Activated CD8-positive, alpha-beta T cell treated with anti-CD3 and anti-CD28 coated beads for 36 hours (primary cell): Measurements from ENCODE around the gene PPIF. TPM values are rescaled to one million over a fixed set of nuclear protein-coding genes. Genes with fewer than 3 reads are reported as not detected.

ENCODE experiments used
- ATAC-seq: fragments of 200-7000 bp; cut with Tn5 transposase; one replicate; pipeline ENCODE4 v1.10.0; 2021; ENCODE audit warnings: mild to moderate bottlenecking, moderate library complexity
- CTCF ChIA-PET: fragments of 350-600 bp; sonication (Branson Sonifier 250); formaldehyde crosslinking; loops from one replicate; lab custom pipeline; 2021; ENCODE audit warnings: antibody characterized with exemption; lab: Charles Lee
- POLR2A ChIA-PET: fragments of 350-600 bp; sonication (Branson Sonifier 250); formaldehyde crosslinking; loops from one replicate; lab custom pipeline; 2021; ENCODE audit warnings: antibody characterized with exemption; lab: Charles Lee
- DNase-seq: peaks from one replicate; pipeline ENCODE4 v3.0.0-alpha.2; 2020
- H3K27ac Mint-ChIP-seq: one replicate; pipeline ENCODE4 v1.8.0; 2021; ENCODE audit warnings: mild to moderate bottlenecking, mixed read lengths
- H3K27me3 Mint-ChIP-seq: one replicate; pipeline ENCODE4 v1.8.0; 2021; ENCODE audit warnings: mixed read lengths
- H3K36me3 Mint-ChIP-seq: one replicate; pipeline ENCODE4 v1.8.0; 2021; ENCODE audit warnings: low read depth, mixed read lengths
- H3K4me1 Mint-ChIP-seq: one replicate; pipeline ENCODE4 v1.8.0; 2021; ENCODE audit warnings: low read depth, mixed read lengths
- H3K4me3 Mint-ChIP-seq: one replicate; pipeline ENCODE4 v1.8.0; 2021; ENCODE audit warnings: mild to moderate bottlenecking, moderate library complexity, mixed read lengths
- H3K9me3 Mint-ChIP-seq: one replicate; pipeline ENCODE4 v1.8.0; 2021; ENCODE audit warnings: mixed read lengths
- CTCF ChIP-seq: fragments of 200-600 bp; IDR thresholded peaks from one replicate; pipeline ENCODE4 v1.8.0; 2022; ENCODE audit warnings: antibody characterized with exemption, mild to moderate bottlenecking
- intact Hi-C: fragments of 100-400 bp; cut with micrococcal nuclease; formaldehyde crosslinking; loops from one replicate; pipeline ENCODE4 v1.10.0; 2022
- total RNA-seq, 2 experiments: library from RNA; stranded (reverse); gene quantifications; one replicate each; pipeline ENCODE4 v1.2.3, GENCODE V29; 2021

PPIF gene
- total RNA-seq, 2 experiments from 2014 or later: 81.5 to 88.6 TPM

GRCh38 chr10:79323602-79324001, 23.7 kb upstream of the PPIF start:
- Mint-ChIP-seq H3K36me3 (no peaks in the 10 kb centered on the region), H3K27ac (peak overlapping the region; percentile 94), H3K4me1 (peaks cover 59% of the 10 kb centered on the region), H3K27me3 (no peaks in the 10 kb centered on the region), H3K4me3 (peak overlapping the region; percentile 38), H3K9me3 (peaks cover 10% of the 10 kb centered on the region)
- no peak for TF ChIP-seq CTCF
- ChIA-PET POLR2A (interaction anchor here (0.6 to 13.7 kb wide), 5 partner anchors 8 to 75 kb away, joined by 3 to 155 read pairs (median 3); partner anchors contain the start of gene PPIF), CTCF (interaction anchor here (0.7 to 4.4 kb wide), 6 partner anchors 8 to 121 kb away, joined by 3 to 27 read pairs (median 6); partner anchors contain the start of gene ZCCHC24)
- intact Hi-C loops: loop anchor here (10.0 kb wide), 1 partner anchor 79 kb away; no protein-coding TSS in a partner anchor
- DNase-seq (no peak), ATAC-seq (no peak)

- Mint-ChIP-seq H3K4me3 (no peak overlapping the region), H3K36me3 (no peaks in the 10 kb centered on the region), H3K4me1 (peaks cover 55% of the 10 kb centered on the region), H3K27me3 (no peaks in the 10 kb centered on the region), H3K27ac (peak overlapping the region; percentile 30), H3K9me3 (peaks cover 5% of the 10 kb centered on the region)
- intact Hi-C loops: loop anchor here (10.0 kb wide), 1 partner anchor 79 kb away; no protein-coding TSS in a partner anchor
- CTCF ChIA-PET: interaction anchor here (0.7 to 4.4 kb wide), 6 partner anchors 7 to 121 kb away, joined by 3 to 27 read pairs (median 6); partner anchors contain the start of gene ZCCHC24
- POLR2A ChIA-PET: interaction anchor here (0.6 to 13.7 kb wide), 4 partner anchors 7 to 75 kb away, joined by 3 to 155 read pairs (median 8); partner anchors contain the start of gene PPIF
- TF ChIP-seq CTCF: no peak
- no peak for DNase-seq
- no peak for ATAC-seq
These were observed 23.1 kb upstream of the PPIF start for GRCh38 chr10:79324032-79324695.

GRCh38 chr10:79326361-79327089, 20.7 kb upstream of the PPIF start:
- peaks cover 41% of the 10 kb centered on the region for H3K4me1 Mint-ChIP-seq
- ChIA-PET CTCF (interaction anchor here (0.7 to 1.5 kb wide), 3 partner anchors 20 to 37 kb away, joined by 3 read pairs; partner anchors contain the start of gene PPIF), POLR2A (interaction anchor here (2.2 kb wide), 1 partner anchor 8 kb away, joined by 7 read pairs; no protein-coding TSS in a partner anchor)
- no peaks in the 10 kb centered on the region for H3K27me3 Mint-ChIP-seq
- no peaks in the 10 kb centered on the region for H3K36me3 Mint-ChIP-seq
- ATAC-seq (no peak), DNase-seq (no peak)
- no peak for TF ChIP-seq CTCF
- H3K27ac Mint-ChIP-seq: no peak overlapping the region
- intact Hi-C loops: loop anchor here (10.0 kb wide), 1 partner anchor 82 kb away; no protein-coding TSS in a partner anchor
- no peaks in the 10 kb centered on the region for H3K9me3 Mint-ChIP-seq
- no peak overlapping the region for H3K4me3 Mint-ChIP-seq

GRCh38 chr10:79327090-79327457, 20.2 kb upstream of the PPIF start:
- Mint-ChIP-seq H3K4me3 (no peak overlapping the region), H3K27ac (no peak overlapping the region), H3K36me3 (no peaks in the 10 kb centered on the region), H3K9me3 (no peaks in the 10 kb centered on the region), H3K4me1 (peaks cover 41% of the 10 kb centered on the region), H3K27me3 (no peaks in the 10 kb centered on the region)
- ATAC-seq (no peak), DNase-seq (no peak)
- CTCF ChIA-PET: interaction anchor here (0.7 to 1.5 kb wide), 3 partner anchors 20 to 37 kb away, joined by 3 read pairs; partner anchors contain the start of gene PPIF
- TF ChIP-seq CTCF: no peak
- POLR2A ChIA-PET: interaction anchor here (2.2 kb wide), 1 partner anchor 9 kb away, joined by 7 read pairs; no protein-coding TSS in a partner anchor
- intact Hi-C loops: loop anchor here (10.0 kb wide), 1 partner anchor 82 kb away; no protein-coding TSS in a partner anchor
